Measurements from ENCODE around the gene SLFN12L.
"Not testable (repeated sequence)": the region's sequence is repeated elsewhere in the genome, so short reads cannot be mapped to it uniquely, and the experiment has no call there.

Gene SLFN12L

DNA sequence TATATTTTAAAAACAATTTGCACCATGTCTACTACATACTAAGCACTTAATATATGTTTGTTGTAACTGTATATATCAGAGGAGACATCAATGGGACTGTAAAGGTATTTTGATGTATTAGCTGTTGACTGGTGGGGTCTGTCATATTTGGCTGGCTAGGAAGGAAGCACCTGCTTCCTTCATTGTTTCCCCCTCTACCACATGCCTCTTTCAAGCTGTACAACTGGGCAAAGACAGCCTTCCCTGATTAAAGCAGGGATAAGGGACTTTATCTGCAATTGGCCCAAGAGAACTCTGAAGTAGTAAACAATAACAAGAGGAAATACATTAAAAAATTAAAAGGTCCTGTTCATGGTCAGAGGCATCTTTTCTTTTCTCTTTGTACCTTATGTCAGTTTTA, 5.5 kb upstream of the SLFN12L start:
- DNase-seq (ENCODE audit: low spot score), result no peak

DNA sequence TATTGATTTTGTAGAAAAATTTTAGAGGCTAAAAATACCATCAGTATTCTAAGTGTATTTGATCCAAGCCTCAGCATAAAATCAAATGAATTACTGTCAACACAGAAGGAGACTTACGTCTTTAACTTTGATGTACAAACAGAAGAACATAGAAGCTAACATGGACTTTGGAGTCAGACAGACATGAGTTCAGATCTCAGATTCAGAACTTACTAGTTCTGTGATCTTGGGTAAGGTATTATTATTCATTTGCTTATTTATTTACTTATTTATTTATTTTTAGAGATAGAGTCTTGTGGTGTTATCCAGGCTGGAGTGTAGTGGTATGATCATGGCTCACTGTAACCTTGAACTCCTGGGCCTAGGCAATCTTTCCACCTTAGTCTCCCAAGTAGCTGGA, 4.0 kb upstream of the SLFN12L start:
- no peak for DNase-seq (ENCODE audit: low spot score)

DNA sequence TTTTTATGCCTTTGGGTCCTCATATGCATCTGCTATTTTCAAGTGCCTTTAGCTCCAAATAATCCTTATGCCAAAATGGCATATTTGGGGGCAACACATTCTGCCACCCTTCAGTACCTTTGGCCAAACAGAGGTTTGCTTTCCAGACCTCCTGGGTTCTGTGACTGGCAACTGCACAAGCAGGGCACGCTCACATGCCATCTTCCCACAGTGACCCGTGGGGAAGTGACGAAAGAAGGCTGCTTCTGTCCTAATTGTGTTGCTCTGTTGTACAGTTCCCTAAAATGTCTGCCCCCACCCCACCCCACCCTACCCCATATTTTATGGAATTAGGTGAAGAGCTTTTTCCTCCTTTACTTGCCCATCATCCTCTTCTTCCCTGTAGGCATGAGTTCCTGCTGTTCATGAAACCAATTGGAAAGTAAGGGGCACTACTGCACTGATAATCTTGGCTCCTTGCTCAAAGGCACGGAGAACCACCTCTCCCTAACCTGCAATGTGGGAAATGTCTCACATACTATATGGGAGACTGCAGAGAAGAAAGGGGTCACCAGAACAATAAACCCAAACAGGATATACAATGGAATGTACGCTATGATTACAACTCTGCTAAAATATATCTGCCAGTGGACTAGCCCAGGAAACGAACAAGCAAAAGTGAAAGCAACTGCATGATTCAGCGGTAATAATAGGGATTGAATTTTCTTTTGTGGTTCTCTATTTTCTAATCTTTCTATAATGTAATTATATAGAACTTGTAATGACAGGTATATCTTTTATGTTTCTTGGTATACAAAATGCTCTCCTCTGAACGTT, 3.3 kb upstream of the SLFN12L start:
- DNase-seq (ENCODE audit: low spot score), result peak; percentile 22

DNA sequence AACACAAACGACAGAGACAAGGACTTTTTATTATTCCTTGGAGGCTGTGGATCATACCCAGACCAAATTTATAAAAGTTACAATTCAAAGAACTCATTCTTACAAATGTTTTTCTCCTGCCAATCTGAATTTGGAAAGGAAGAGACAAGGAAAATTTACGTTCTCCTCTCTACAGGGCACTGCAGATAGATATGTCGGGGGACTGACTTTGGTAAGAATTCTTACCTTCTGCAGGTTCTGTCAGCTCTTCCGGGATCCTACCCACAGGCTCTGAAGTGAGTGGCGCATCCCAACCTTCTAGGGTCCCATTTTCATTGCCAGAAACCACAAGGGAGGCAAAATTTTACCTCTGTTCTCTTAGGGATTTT, 2.2 kb upstream of the SLFN12L start:
- DNase-seq (ENCODE audit: low spot score), result no peak

DNA sequence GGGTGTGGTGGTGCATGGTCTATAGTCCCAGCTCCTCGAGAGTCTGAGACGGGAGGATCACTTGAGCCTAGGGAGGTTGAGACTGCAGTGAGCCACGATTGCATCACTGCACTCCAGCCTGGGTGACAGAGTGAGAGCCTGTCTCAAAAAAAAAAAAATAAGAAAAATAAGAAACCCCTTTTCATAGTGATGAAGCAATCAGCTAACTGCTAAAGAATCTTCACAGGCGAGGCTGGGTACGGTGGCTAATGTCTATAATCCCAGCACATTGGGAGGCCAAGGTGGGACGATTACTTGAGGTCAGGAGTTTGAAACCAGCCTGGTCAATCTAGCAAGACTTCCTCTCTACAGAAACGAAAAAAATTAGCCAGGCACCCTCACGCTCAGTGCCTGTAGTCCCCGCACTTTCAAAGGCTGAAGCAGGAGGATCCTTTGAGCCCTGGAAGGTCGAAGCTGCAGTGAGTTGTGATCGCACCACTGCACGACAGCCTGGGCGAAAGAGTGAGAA, 760 bp downstream of the SLFN12L start:
- DNase-seq (ENCODE audit: low spot score), result no peak

DNA sequence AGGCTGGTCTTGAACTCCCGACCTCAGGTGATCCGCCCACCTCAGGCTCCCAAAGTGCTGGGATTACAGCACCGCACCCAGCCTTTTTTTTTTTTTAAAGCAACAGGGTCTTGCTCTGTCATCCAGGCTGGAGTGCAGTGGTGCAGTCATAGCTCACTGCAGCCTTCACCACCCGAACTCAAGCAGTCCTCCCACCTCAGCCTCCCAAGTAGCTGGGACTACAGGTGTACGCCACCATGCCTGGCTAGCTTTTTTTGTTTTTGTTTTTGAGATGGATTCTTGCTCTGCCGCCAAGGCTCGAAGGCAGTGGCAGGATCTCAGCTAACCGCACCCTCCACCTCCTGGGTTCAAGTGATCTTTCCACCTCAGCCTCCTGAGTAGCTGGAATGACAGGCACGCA, 2.1 kb downstream of the SLFN12L start:
- DNase-seq (ENCODE audit: low spot score), result not testable (repeated sequence)

DNA sequence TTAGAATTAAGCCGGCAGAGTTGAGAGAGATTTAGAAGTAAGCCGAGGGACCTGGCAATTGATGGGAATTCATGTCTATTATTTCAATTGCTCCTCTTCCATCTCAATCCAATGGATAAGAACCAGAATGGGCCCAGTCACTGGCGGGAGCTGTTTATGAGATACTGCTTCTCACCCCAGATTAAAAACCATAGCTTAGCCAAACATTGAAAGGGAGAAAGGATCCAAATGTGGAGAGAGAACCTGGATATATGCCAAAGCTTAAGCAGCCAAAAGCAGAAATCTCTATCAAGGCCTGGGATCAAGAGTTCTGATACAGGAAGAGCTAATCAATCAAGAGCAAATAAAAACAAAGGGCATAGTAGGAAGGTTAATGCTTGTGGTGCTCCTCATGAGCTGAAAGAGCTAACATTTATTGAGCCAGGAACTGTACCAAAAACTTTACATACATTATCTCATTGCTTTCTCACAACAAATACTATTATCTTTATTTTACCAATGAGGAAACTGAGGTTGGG, 2.8 kb downstream of the SLFN12L start:
- no peak for DNase-seq (ENCODE audit: low spot score)

DNA sequence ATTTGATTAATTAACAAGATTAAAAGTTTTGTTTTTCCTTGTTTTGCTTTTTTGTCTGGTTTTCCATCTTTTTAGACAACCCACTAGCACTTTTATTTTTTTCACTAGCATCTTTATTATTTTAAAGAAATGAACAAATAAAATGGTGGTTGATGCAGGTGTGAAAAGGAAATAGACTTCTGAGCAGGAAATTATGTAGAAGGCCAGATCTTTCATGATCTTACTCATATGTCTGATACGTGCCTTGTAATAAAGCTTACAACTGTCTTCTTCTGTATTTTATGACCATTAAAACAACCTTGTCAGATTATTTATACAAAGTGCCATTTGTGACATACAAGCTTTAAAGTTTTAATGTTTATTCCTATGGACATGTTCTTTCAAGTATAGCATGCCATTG, 6.3 kb downstream of the SLFN12L start:
- DNase-seq (ENCODE audit: low spot score), result no peak

DNA sequence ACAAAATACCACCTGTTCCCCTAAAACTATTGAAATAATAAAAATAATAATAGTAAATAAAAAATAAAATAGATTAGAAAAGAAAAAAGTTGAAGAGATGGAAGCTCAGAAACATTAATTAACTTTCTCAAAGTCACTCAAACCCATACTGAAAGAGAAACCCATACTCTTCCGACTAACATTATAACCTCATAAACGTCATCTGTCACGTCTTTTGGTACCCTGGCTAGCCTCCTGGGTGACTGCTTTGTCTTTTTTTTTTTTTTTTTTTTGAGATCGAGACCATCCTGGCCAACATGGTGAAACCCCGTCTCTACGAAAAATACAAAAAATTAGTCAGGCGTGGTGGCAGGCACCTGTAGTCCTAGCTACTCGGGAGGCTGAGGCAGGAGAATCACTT, 7.6 kb downstream of the SLFN12L start:
- DNase-seq (ENCODE audit: low spot score), result no peak

DNA sequence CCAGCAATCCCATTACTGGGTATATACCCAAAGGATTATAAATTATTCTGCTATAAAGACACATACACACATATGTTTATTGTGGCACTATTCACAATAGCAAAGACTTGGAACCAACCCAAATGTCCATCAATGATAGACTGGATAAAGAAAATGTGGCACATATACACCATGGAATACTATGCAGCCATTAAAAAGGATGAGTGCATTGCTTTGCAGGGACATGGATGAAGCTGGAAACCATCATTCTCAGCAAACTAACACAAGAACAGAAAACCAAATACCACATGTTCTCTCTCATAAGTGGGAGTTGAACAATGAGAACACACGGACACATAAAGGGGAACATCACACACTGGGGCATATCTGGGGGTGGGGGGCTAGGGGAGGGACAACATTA, 8.2 kb downstream of the SLFN12L start:
- DNase-seq (ENCODE audit: low spot score), result not testable (repeated sequence)

DNA sequence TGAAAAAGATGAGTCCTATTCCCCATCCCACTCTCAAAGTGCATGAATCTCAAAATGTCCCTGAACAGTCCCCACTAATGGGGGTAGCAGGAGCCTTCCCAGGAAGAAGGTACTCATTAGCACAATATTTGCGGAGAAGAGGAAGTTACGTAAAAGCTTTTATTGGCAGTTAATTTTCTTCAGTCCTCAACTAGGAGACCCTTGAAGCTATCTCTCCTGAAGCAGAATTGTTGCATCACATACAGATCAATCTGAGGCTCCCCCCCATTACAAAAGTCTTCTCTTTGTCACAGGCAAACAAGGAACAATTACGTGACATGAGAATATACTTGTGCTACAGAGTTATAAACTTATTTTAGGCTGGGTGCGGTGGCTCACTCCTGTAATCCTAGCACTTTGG, 14.2 kb downstream of the SLFN12L start:
- no peak for DNase-seq (ENCODE audit: low spot score)

DNA sequence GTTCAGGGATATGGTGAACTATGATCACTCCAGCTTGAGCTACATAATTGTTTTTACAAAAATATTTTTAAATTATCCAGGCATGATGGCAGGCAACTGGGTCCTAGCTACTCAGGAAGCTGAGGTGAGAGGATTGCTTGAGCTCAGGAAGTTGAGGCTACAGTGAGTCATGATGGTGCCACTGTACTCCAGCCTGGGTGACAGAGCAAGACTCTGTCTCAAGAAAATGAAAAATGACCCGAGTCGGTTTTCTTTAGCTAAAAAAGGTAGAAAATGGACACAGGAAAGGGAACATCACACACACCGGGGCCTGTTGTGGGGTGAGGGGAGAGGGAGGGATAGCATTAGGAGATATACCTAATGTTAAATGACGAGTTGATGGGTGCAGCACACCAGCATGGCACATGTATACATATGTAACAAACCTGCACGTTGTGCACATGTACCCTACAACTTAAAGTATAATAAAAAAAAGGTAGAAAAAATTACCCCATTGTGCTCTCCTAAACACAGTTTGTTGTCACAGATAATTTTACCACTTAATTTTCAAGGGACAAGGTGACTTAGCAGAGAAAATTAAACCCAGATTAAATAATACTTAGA, 15.7 kb downstream of the SLFN12L start:
- DNase-seq (ENCODE audit: low spot score), result not testable (repeated sequence)

DNA sequence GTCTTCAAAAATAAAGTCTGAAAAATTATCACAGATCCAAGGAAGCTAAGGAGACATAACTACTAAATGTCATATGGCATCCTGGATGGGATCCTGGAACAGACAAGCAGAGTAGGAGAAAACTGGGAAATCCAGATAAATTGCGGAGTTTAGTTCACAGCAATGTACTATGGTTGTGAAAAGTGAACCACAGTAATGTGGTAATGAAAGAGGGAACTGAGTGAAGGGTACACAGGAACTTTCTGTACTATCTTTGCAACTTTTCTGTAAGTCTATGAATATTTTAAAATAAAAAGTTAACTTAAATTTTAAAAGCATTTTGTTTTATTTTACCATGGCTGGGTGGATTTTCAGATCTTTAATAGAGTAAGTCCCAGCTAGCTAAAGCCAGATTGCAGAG, 16.3 kb downstream of the SLFN12L start:
- DNase-seq (ENCODE audit: low spot score), result no peak

DNA sequence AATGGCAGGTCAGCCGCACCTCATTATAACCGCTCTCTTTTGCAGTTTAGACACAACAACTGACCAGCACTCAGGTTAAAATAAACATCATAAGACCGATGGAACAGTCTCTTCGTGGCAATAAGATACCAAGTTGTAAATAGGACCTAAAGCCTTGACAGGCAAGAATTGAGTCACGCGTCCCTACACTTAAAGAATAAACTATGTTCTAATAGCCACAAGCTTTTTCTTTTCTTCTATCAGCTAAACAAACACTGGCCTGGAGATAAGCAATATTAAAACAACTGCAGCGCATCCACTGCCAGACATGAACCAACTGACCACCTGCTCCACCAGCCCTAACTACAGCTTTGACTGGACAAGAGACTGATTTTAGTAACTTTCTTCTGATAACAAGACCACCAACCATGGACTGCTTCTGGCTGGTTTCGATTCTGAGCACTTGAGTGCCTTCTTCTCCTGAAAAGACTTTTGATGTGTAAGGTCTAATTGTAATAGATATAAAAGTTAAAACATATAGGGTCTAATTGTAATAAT, 17.5 kb downstream of the SLFN12L start:
- no peak for DNase-seq (ENCODE audit: low spot score)

DNA sequence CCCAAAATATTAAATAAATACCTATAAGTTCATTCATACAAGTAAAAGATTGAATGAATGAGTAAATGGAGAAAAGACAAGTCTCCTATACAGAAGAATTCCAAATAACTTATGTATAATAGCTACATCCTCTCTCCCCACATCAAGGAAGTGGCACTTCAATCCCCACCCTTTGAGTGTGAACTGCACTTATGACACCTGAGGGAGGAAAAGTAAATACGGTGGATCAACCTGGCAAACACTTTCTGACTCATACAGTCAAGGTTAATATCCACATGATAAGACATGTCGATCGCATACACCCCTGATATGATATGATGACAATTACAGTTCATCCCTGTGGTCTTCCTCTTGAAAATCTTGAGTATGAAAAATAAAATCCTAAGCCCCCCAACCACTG, 18.0 kb downstream of the SLFN12L start:
- no peak for DNase-seq (ENCODE audit: low spot score)

DNA sequence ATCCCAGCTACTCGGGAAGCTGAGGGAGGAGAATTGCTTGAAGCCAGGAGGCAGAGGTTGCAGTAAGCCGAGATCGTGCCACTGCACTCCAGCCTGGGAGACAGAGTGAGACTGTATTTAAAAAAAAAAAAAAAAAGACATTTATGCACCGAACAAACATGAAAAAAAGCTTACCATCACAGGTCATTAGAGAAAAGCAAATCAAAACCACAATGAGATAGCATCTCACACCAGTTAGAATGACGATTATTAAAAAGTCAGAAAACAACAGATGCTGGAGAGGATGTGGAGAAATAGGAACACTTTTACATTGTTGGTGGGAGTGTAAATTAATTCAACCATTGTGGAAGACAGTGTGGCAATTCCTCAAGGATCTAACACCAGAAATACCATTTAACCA, 19.0 kb downstream of the SLFN12L start:
- not testable (repeated sequence) for DNase-seq (ENCODE audit: low spot score)

DNA sequence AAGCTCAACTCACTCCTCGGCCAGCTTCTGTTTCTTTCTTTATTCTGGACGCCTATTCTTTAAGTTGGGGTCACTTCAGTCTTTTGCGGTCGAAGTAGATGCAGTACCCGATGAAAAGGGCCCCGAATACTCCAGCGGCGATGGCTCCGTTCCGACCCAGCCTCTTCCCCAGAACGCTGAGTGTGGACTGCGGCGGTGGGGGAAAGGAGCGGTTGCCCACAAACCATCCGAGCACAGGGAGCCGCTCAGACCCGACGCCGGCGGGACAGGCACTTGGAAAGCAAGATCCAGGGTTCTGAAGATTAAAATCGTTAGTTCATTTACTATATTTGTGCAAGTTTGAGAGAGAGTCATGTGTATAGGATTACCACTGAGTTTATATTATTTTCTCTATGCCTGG, 22.5 kb downstream of the SLFN12L start:
- no peak for DNase-seq (ENCODE audit: low spot score)

DNA sequence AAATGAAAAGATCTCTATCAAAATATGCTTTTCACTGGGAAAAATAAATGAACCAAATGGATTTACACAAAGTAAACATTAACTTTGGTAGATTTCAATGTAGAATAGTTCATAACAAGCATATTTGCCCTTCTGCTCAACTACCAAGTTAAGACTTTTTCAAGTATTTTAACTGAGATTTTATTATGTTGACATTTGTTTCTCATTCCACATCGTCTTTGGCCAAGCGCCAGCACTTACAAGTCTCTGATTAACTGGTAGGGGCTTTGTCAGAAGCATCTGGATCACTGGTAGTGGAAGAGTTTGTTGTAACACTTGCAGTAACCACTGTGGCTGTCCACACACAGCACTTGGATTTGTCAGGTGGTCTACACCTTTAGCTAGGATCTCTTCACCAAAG, 22.9 kb downstream of the SLFN12L start:
- DNase-seq (ENCODE audit: low spot score), result no peak

DNA sequence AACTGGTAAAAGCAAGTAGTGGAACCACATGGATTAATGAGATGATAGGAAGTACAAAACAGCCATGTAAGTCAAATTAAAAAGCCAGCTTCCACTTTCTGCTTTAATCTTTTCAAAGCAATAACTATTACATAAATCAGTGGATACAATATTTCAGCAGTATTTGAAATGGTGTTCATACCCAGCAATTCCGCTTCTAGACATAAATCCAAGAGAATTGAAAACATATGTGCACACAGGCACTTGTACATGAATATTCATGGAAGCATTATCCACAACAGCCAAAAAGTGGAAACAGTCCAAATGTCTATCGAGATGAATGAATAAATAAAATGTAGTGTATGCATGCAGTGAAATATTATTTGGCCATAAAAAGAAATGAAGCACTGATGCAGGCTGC, 27.4 kb downstream of the SLFN12L start:
- DNase-seq (ENCODE audit: low spot score), result no peak

DNA sequence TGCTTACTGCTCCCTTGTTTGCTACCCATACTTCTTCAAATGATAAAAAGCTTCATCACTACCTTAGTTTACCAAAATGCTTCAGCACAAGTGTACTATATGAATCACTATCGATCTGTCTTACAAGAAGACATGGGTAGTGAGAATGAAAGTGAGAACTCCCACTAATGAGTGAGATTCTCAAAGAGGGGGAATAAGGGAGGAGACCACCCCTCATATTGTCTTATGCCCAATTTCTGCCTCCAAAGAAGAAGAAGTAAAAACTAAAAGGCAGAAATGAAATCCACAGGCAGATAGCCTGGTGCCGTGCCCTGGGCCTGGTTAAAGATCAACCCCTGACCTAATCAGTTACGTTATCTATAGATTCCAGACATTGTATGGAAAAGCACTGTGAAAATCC, 29.8 kb downstream of the SLFN12L start:
- not testable (repeated sequence) for DNase-seq (ENCODE audit: low spot score)

DNA sequence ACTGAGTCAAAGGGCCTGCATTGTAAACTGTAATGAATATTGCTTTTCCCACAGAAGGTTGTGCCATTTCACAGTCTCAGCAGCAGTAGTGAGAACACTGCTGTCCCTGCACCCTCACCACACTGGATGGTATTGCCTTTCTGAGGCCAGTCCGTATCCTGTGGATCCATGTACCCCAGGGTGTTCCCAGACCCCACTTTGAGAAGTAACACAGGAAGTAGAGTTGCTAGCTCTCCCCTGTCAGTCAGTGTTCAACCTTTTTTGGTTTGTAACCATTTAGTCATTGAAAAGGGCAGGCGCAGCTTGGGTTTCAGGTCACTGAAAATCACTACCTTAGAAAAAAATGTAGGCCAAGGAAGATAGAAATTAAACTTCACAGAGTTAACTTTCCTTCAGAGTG, 37.9 kb downstream of the SLFN12L start:
- DNase-seq (ENCODE audit: low spot score), result no peak

DNA sequence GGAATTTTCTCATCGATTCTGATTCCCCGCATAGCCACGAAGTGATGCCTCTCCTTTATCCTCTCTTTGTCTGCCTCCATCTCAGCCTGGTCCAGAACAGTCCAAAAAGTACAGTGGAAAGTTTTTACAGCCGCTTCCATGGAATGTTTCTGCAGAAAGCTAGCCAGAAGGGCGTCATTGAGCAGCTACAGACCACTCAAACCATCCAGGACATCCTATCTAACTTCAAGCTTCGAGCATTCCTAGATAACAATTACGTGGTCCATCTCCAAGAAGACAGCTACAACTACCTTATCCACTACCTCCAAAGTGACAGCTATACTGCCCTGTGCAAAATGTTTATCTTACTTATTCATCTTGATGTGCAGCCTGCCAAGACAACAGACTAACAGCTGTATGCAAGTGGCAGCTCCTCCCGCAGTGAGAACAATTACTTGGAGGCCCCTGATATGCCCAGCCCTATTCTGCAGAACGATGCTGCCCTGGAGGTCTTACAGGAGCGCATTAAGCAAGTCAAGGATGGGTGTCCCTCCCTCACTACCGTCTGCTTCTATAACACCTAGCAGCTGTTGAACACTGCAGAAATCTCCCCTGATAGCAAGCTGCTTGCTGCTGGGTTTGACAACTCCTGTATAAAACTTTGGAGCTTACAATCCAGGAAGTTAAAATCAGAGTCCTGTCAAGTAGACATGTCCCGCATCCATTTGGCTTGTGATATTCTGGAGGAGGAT, 38.9 kb downstream of the SLFN12L start:
- DNase-seq (ENCODE audit: low spot score), result no peak

Measured in AG20443 (cell line).